GM23338 (cell line): ENCODE measurements around the gene SCN4B. TPM values are rescaled to one million over a fixed set of nuclear protein-coding genes. Genes with fewer than 3 reads are reported as not detected.

Experiments used
- ATAC-seq: fragments of 200-7000 bp; cut with Tn5 transposase; 3 replicates; pipeline ENCODE4 v1.9.1; 2020
- DNase-seq: peaks from one replicate; pipeline ENCODE4 v3.0.0-alpha.2; 2015; ENCODE audit warnings: low spot score
- H2AFZ ChIP-seq: fragments of 200-600 bp; sonication (generic); 2 replicates; pipeline ENCODE4 v1.8.0; 2016; ENCODE audit warnings: antibody characterized with exemption, mild to moderate bottlenecking, moderate library complexity
- H3F3A ChIP-seq: fragments of 200-600 bp; sonication (generic); replicated peaks from 2 replicates; pipeline ENCODE4 v1.8.0; 2017; ENCODE audit warnings: antibody characterized with exemption, mixed run types, low read depth
- H3K27ac ChIP-seq: fragments of 200-600 bp; sonication (generic); 2 replicates; pipeline ENCODE4 v1.6.1; 2016; ENCODE audit warnings: low read depth
- H3K27me3 ChIP-seq: fragments of 200-600 bp; sonication (generic); 2 replicates; pipeline ENCODE4 v1.8.0; 2016; ENCODE audit warnings: mild to moderate bottlenecking, mixed run types, moderate library complexity; ENCODE audit not compliant: insufficient read depth
- H3K36me3 ChIP-seq: fragments of 200-600 bp; sonication (generic); 2 replicates; pipeline ENCODE4 v1.8.0; 2016; ENCODE audit warnings: mild to moderate bottlenecking; ENCODE audit not compliant: insufficient read depth
- H3K4me1 ChIP-seq: fragments of 200-600 bp; sonication (generic); 2 replicates; pipeline ENCODE4 v1.8.0; 2016; ENCODE audit warnings: mild to moderate bottlenecking, moderate library complexity; ENCODE audit not compliant: insufficient read depth
- H3K4me2 ChIP-seq: fragments of 200-600 bp; sonication (generic); 2 replicates; pipeline ENCODE4 v1.7.1; 2017; ENCODE audit warnings: mixed run types
- H3K4me3 ChIP-seq: fragments of 200-600 bp; sonication (generic); 2 replicates; pipeline ENCODE4 v1.6.1; 2016; ENCODE audit warnings: mixed run types
- H3K79me2 ChIP-seq: fragments of 200-600 bp; sonication (generic); replicated peaks from 2 replicates; pipeline ENCODE4 v1.8.0; 2017; ENCODE audit warnings: mild to moderate bottlenecking; ENCODE audit not compliant: insufficient read depth
- H3K9me2 ChIP-seq: fragments of 200-600 bp; sonication (generic); 2 replicates; pipeline ENCODE4 v1.8.0; 2017; ENCODE audit not compliant: insufficient read depth
- H4K20me1 ChIP-seq: fragments of 200-600 bp; sonication (generic); replicated peaks from 2 replicates; pipeline ENCODE4 v1.8.0; 2017; ENCODE audit warnings: mild to moderate bottlenecking; ENCODE audit not compliant: insufficient read depth
- H3K27ac Mint-ChIP-seq: 2 replicates; pipeline ENCODE4 v1.8.0; 2020; ENCODE audit warnings: inconsistent platforms, mild to moderate bottlenecking, moderate library complexity, mixed read lengths
- H3K27me3 Mint-ChIP-seq: 3 replicates; pipeline ENCODE4 v1.8.0; 2022; ENCODE audit warnings: low read depth, mild to moderate bottlenecking, moderate library complexity, mixed read lengths, inconsistent platforms; ENCODE audit not compliant: insufficient read depth, poor library complexity
- H3K36me3 Mint-ChIP-seq: 3 replicates; pipeline ENCODE4 v1.8.0; 2021; ENCODE audit warnings: low read depth, mild to moderate bottlenecking, inconsistent platforms, moderate library complexity, mixed read lengths
- H3K4me1 Mint-ChIP-seq: 3 replicates; pipeline ENCODE4 v1.8.0; 2020; ENCODE audit warnings: mild to moderate bottlenecking, inconsistent platforms, mixed read lengths
- H3K4me3 Mint-ChIP-seq: 3 replicates; pipeline ENCODE4 v1.8.0; 2021; ENCODE audit warnings: moderate library complexity, mild to moderate bottlenecking, inconsistent platforms, mixed read lengths
- H3K9me3 Mint-ChIP-seq: 3 replicates; pipeline ENCODE4 v1.8.0; 2020; ENCODE audit warnings: moderate library complexity, mild to moderate bottlenecking, inconsistent platforms, mixed read lengths
- CTCF ChIP-seq, 2 experiments: fragments of 200-600 bp in 1 of 2; sonication (generic) in 1 of 2; conservative IDR thresholded peaks; 2 replicates each; pipeline versions ENCODE4 v1.5.1 to v1.6.1; 2016 to 2017; ENCODE audit warnings: antibody characterized with exemption in 2 of 2, low read depth in 2 of 2, mild to moderate bottlenecking in 2 of 2, moderate library complexity in 1 of 2
- EZH2 ChIP-seq: fragments of 200-600 bp; sonication (generic); IDR thresholded peaks from one replicate; pipeline ENCODE4 v1.8.0; 2017; ENCODE audit warnings: antibody characterized with exemption, mild to moderate bottlenecking, low read depth; ENCODE audit not compliant: unreplicated experiment
- EZH2phosphoT487 ChIP-seq: fragments of 200-600 bp; sonication (generic); IDR thresholded peaks from one replicate; pipeline ENCODE4 v1.8.1; 2018; ENCODE audit warnings: antibody characterized with exemption; ENCODE audit not compliant: unreplicated experiment
- JUNB ChIP-seq: IDR thresholded peaks from one replicate; pipeline ENCODE4 v1.6.1; 2016; ENCODE audit warnings: antibody characterized with exemption; ENCODE audit not compliant: unreplicated experiment
- NANOG ChIP-seq: IDR thresholded peaks from 2 replicates; pipeline ENCODE4 v1.6.1; 2016; ENCODE audit warnings: antibody characterized with exemption, borderline replicate concordance
- POLR2AphosphoS5 ChIP-seq: IDR thresholded peaks from 2 replicates; pipeline ENCODE4 v1.6.1; 2016; ENCODE audit warnings: antibody characterized with exemption, low read depth
- ZNF114 ChIP-seq: fragments of 250-450 bp; sonication (Bioruptor Pico); IDR thresholded peaks from 2 replicates; pipeline ENCODE4 v1.5.0; 2020; ENCODE audit warnings: mild to moderate bottlenecking, moderate library complexity
- ZNF331 ChIP-seq: fragments of 250-450 bp; sonication (Bioruptor Pico); IDR thresholded peaks from 2 replicates; pipeline ENCODE4 v1.5.0; 2020; ENCODE audit warnings: low read depth, mild to moderate bottlenecking, moderate library complexity
- ZNF462 ChIP-seq: fragments of 250-450 bp; sonication (Bioruptor Pico); IDR thresholded peaks from 2 replicates; pipeline ENCODE4 v1.5.0; 2020; ENCODE audit warnings: mild to moderate bottlenecking, moderate library complexity
- polyA plus RNA-seq: library from polyadenylated mRNA; unstranded; fragments of >200 nt; fragmentation: Nextera tagmentation; extraction: Ambion mirVana; gene quantifications from 2 replicates; pipeline ENCODE4 v1.2.1, GENCODE V29; 2016
- total RNA-seq: library from RNA; depleted of rRNA; stranded (reverse); fragments of >200 nt; shearing (Covaris generic); gene quantifications from 2 replicates; pipeline ENCODE4 v1.2.3, GENCODE V29; 2014

The SCN4B gene
- total and polyA plus RNA-seq, 2 experiments from 2014 or later = 0.45 to 3.0 TPM

- TF ChIP-seq ZNF462 (CRISPR knock-in tag) = no peak
- TF ChIP-seq POLR2AphosphoS5 = no peak
- TF ChIP-seq EZH2 = no peak
- TF ChIP-seq ZNF331 = no peak
- TF ChIP-seq EZH2phosphoT487 = no peak
- no peak for TF ChIP-seq JUNB
These were observed 41.4 kb downstream of the SCN4B start (continued) for GRCh38 chr11:118111019-118111743.

DNA sequence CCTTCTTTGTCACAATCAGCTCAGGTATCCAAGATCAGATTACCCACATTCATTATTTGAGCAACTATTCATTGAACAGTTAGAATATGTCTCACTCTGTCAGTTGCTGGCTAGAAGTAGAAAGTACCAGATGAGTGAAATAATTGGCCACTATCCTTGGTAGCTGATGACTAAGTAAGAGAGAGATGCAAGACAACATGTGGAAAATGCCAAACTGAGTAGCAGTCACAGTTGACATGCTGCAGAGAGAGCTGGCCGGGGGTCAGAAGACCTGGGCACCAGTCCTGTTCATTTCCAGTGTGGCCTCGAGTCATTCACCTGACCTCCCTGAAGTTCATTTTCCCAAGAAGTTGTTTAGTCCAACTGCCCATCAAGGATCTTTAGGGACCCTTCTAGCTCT, 43.4 kb downstream of the SCN4B start:
- Mint-ChIP-seq H3K27me3 (peaks cover 13% of the 10 kb centered on the region), H3K9me3 (no peaks in the 10 kb centered on the region), H3K36me3 (no peaks in the 10 kb centered on the region; the same call in 2 of the 3 replicates), H3K27ac (no peak overlapping the region), H3K4me3 (no peak overlapping the region), H3K4me1 (peaks cover 18% of the 10 kb centered on the region)
- DNase-seq (no peak), ATAC-seq (no peak)
- Histone ChIP-seq H3F3A (no peaks in the 10 kb centered on the region), H3K79me2 (no peaks in the 10 kb centered on the region), H3K27me3 (no peaks in the 10 kb centered on the region), H3K4me2 (no peak overlapping the region), H4K20me1 (no peaks in the 10 kb centered on the region), H3K36me3 (no peaks in the 10 kb centered on the region), H3K27ac (no peak overlapping the region), H3K4me1 (no peaks in the 10 kb centered on the region), H3K4me3 (no peak overlapping the region), H2AFZ (no peak overlapping the region), H3K9me2 (peaks cover 3% of the 10 kb centered on the region; the same call in 1 of the 2 replicates)
- no peak for TF ChIP-seq CTCF (conservative IDR thresholded peaks at IDR 0.05; ENCODE audit: low read depth in 2 of 2)
- no peak for TF ChIP-seq NANOG
- no peak for TF ChIP-seq ZNF114 (CRISPR knock-in tag)
- TF ChIP-seq POLR2AphosphoS5 = no peak
- no peak for TF ChIP-seq EZH2
